ENCODE data around the gene BHLHE40. TPM values are rescaled to one million over a fixed set of nuclear protein-coding genes. Genes with fewer than 3 reads are reported as not detected.
A peak's percentile ranks its signal among the peaks of the same experiment; 100 is the strongest.

BHLHE40 gene
- total and polyA plus RNA-seq, 2 experiments from 2014 or later = 1.7 to 2.2 TPM

GRCh38 chr3:5013021-5013906 lies 34.0 kb downstream of the BHLHE40 start:
- H3K4me1 Mint-ChIP-seq = peaks cover 10% of the 10 kb centered on the region
- Histone ChIP-seq H2AFZ (no peak overlapping the region), H3K4me3 (no peak overlapping the region), H3K79me2 (replicated peaks; ENCODE audit: insufficient read depth) (no peaks in the 10 kb centered on the region), H3K9me2 (ENCODE audit: insufficient read depth) (no peaks in the 10 kb centered on the region), H3K27me3 (ENCODE audit: insufficient read depth) (no peaks in the 10 kb centered on the region), H4K20me1 (replicated peaks; ENCODE audit: insufficient read depth) (no peaks in the 10 kb centered on the region), H3K4me1 (ENCODE audit: insufficient read depth) (no peaks in the 10 kb centered on the region), H3F3A (replicated peaks; ENCODE audit: low read depth) (no peaks in the 10 kb centered on the region), H3K36me3 (ENCODE audit: insufficient read depth) (no peaks in the 10 kb centered on the region), H3K4me2 (no peak overlapping the region), H3K27ac (ENCODE audit: low read depth) (no peak overlapping the region)
- ATAC-seq = peak; percentile 61
- no peak overlapping the region for H3K27ac Mint-ChIP-seq
- H3K9me3 Mint-ChIP-seq = no peaks in the 10 kb centered on the region
- no peak for DNase-seq (ENCODE audit: low spot score)
- TF ChIP-seq STAT1 (IDR thresholded peaks at IDR 0.05; ENCODE audit: unreplicated experiment) (no peak), JUNB (IDR thresholded peaks at IDR 0.05; ENCODE audit: unreplicated experiment) (no peak), ZNF462 (CRISPR knock-in tag; IDR thresholded peaks at IDR 0.05) (no peak), NANOG (IDR thresholded peaks at IDR 0.05; ENCODE audit: borderline replicate concordance) (no peak), CREB1 (CRISPR knock-in tag; IDR thresholded peaks at IDR 0.05; ENCODE audit: low read depth) (no peak), POLR2AphosphoS5 (IDR thresholded peaks at IDR 0.05; ENCODE audit: low read depth) (no peak), ZNF331 (CRISPR knock-in tag; IDR thresholded peaks at IDR 0.05; ENCODE audit: low read depth) (no peak), ZNF114 (CRISPR knock-in tag; IDR thresholded peaks at IDR 0.05) (no peak), EZH2phosphoT487 (IDR thresholded peaks at IDR 0.05; ENCODE audit: unreplicated experiment) (no peak), EZH2 (IDR thresholded peaks at IDR 0.05; ENCODE audit: low read depth, unreplicated experiment) (no peak), REST (IDR thresholded peaks at IDR 0.05; ENCODE audit: unreplicated experiment) (no peak)
- TF ChIP-seq, protein P1, sequence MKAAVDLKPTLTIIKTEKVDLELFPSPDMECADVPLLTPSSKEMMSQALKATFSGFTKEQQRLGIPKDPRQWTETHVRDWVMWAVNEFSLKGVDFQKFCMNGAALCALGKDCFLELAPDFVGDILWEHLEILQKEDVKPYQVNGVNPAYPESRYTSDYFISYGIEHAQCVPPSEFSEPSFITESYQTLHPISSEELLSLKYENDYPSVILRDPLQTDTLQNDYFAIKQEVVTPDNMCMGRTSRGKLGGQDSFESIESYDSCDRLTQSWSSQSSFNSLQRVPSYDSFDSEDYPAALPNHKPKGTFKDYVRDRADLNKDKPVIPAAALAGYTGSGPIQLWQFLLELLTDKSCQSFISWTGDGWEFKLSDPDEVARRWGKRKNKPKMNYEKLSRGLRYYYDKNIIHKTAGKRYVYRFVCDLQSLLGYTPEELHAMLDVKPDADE (IDR thresholded peaks at IDR 0.05) = no peak
- TF ChIP-seq, protein P2, sequence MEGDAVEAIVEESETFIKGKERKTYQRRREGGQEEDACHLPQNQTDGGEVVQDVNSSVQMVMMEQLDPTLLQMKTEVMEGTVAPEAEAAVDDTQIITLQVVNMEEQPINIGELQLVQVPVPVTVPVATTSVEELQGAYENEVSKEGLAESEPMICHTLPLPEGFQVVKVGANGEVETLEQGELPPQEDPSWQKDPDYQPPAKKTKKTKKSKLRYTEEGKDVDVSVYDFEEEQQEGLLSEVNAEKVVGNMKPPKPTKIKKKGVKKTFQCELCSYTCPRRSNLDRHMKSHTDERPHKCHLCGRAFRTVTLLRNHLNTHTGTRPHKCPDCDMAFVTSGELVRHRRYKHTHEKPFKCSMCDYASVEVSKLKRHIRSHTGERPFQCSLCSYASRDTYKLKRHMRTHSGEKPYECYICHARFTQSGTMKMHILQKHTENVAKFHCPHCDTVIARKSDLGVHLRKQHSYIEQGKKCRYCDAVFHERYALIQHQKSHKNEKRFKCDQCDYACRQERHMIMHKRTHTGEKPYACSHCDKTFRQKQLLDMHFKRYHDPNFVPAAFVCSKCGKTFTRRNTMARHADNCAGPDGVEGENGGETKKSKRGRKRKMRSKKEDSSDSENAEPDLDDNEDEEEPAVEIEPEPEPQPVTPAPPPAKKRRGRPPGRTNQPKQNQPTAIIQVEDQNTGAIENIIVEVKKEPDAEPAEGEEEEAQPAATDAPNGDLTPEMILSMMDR (conservative IDR thresholded peaks at IDR 0.05; ENCODE audit: low read depth in 2 of 2) = no peak
- H3K27me3 Mint-ChIP-seq (ENCODE audit: insufficient read depth, low read depth, poor library complexity) = peaks cover 7% of the 10 kb centered on the region
- no peaks in the 10 kb centered on the region for H3K36me3 Mint-ChIP-seq (ENCODE audit: low read depth)
- no peak overlapping the region for H3K4me3 Mint-ChIP-seq
